WTC11 (cell line): Measurements from ENCODE around the gene UCK1. TPM values are rescaled to one million over a fixed set of nuclear protein-coding genes. Genes with fewer than 3 reads are reported as not detected.
A peak's percentile ranks its signal among the peaks of the same experiment; 100 is the strongest.

Experiments
- ATAC-seq: fragments of 200-7000 bp; cut with Tn5 transposase; 2 replicates; pipeline ENCODE4 v1.10.0; 2021; ENCODE audit warnings: mild to moderate bottlenecking, moderate library complexity
- CTCF ChIA-PET: fragments of 300-600 bp; sonication (Branson Sonifier 250); formaldehyde crosslinking; loops from one replicate; lab custom pipeline; 2021; ENCODE audit warnings: antibody characterized with exemption; lab: Charles Lee
- POLR2A ChIA-PET: fragments of 350-600 bp; sonication (Branson Sonifier 250); formaldehyde crosslinking; loops from one replicate; lab custom pipeline; 2021; ENCODE audit warnings: antibody characterized with exemption; lab: Charles Lee
- DNase-seq: peaks from one replicate; pipeline ENCODE4 v3.0.0; 2021; ENCODE audit warnings: low spot score
- H3K27ac Mint-ChIP-seq: 2 replicates; pipeline ENCODE4 v1.8.0; 2021; ENCODE audit warnings: mixed read lengths
- H3K27me3 Mint-ChIP-seq: 2 replicates; pipeline ENCODE4 v1.8.0; 2021; ENCODE audit warnings: low read depth, mild to moderate bottlenecking, moderate library complexity, mixed read lengths
- H3K36me3 Mint-ChIP-seq: 2 replicates; pipeline ENCODE4 v1.8.0; 2021; ENCODE audit warnings: mixed read lengths
- H3K4me1 Mint-ChIP-seq: 2 replicates; pipeline ENCODE4 v1.8.0; 2022; ENCODE audit warnings: mixed read lengths
- H3K4me3 Mint-ChIP-seq: 2 replicates; pipeline ENCODE4 v1.8.0; 2021; ENCODE audit warnings: mild to moderate bottlenecking, moderate library complexity, mixed read lengths
- H3K9me3 Mint-ChIP-seq: 2 replicates; pipeline ENCODE4 v1.8.0; 2021; ENCODE audit warnings: mixed read lengths
- E2F1 ChIP-seq: sonication (generic); formaldehyde crosslinking; IDR thresholded peaks from 2 replicates; pipeline ENCODE4 v1.8.0; 2022; ENCODE audit warnings: mild to moderate bottlenecking, missing genetic modification reagents
- FOXJ3 ChIP-seq: sonication (generic); formaldehyde crosslinking; IDR thresholded peaks from 2 replicates; pipeline ENCODE4 v1.9.0; 2021; ENCODE audit warnings: missing genetic modification reagents, mild to moderate bottlenecking, borderline replicate concordance
- FOXK1 ChIP-seq: sonication (generic); formaldehyde crosslinking; IDR thresholded peaks from 2 replicates; pipeline ENCODE4 v1.8.0; 2022; ENCODE audit warnings: mild to moderate bottlenecking, moderate library complexity, missing genetic modification reagents
- FOXP1 ChIP-seq: sonication (generic); formaldehyde crosslinking; IDR thresholded peaks from 2 replicates; pipeline ENCODE4 v1.8.0; 2022; ENCODE audit warnings: missing genetic modification reagents, mild to moderate bottlenecking, moderate library complexity, borderline replicate concordance
- KAT7 ChIP-seq: sonication (generic); formaldehyde crosslinking; IDR thresholded peaks from 2 replicates; pipeline ENCODE4 v1.8.1; 2023; ENCODE audit warnings: missing genetic modification reagents, mild to moderate bottlenecking, borderline replicate concordance
- NFE2L1 ChIP-seq: sonication (generic); formaldehyde crosslinking; IDR thresholded peaks from 2 replicates; pipeline ENCODE4 v1.8.1; 2023; ENCODE audit warnings: missing genetic modification reagents
- NFYB ChIP-seq: sonication (generic); formaldehyde crosslinking; conservative IDR thresholded peaks from 2 replicates; pipeline ENCODE4 v1.8.0; 2022; ENCODE audit warnings: low read depth, missing genetic modification reagents
- NR2C2 ChIP-seq: sonication (generic); formaldehyde crosslinking; IDR thresholded peaks from 2 replicates; pipeline ENCODE4 v1.8.0; 2022; ENCODE audit warnings: mild to moderate bottlenecking, missing genetic modification reagents
- RORB ChIP-seq: fragments of 250-450 bp; sonication (Bioruptor Pico); IDR thresholded peaks from 2 replicates; pipeline ENCODE4 v1.9.0; 2021; ENCODE audit warnings: mild to moderate bottlenecking
- SMAD3 ChIP-seq: sonication (generic); formaldehyde crosslinking; IDR thresholded peaks from 2 replicates; pipeline ENCODE4 v1.8.0; 2022; ENCODE audit warnings: missing genetic modification reagents, mild to moderate bottlenecking, borderline replicate concordance
- SOX15 ChIP-seq: fragments of 250-450 bp; sonication (Bioruptor Pico); IDR thresholded peaks from 2 replicates; pipeline ENCODE4 v1.9.0; 2021; ENCODE audit warnings: mild to moderate bottlenecking
- TCF7 ChIP-seq: sonication (generic); formaldehyde crosslinking; IDR thresholded peaks from 2 replicates; pipeline ENCODE4 v1.8.0; 2022; ENCODE audit warnings: mild to moderate bottlenecking, low read depth, missing genetic modification reagents, moderate library complexity
- ZSCAN18 ChIP-seq: fragments of 250-450 bp; sonication (Bioruptor Pico); IDR thresholded peaks from 2 replicates; pipeline ENCODE4 v2.1.2; 2022; ENCODE audit warnings: mild to moderate bottlenecking, moderate library complexity
- total RNA-seq: library from RNA; stranded (reverse); gene quantifications from 3 replicates; pipeline ENCODE4 v1.2.3, GENCODE V29; 2021
- TF ChIP-seq, protein P1 (sequence below): sonication (generic); formaldehyde crosslinking; conservative IDR thresholded peaks from 2 replicates; pipeline ENCODE4 v1.8.1; 2023; ENCODE audit warnings: mild to moderate bottlenecking, low read depth, missing genetic modification reagents, moderate library complexity

Gene UCK1
- total RNA-seq, 1 experiment from 2014 or later: 29.6 TPM

- no peak for DNase-seq
- CTCF ChIA-PET: interaction anchor here (0.6 kb wide), 1 partner anchor 221 kb away, joined by 3 read pairs; no protein-coding TSS in a partner anchor
- POLR2A ChIA-PET: interaction anchor here (0.6 to 0.8 kb wide), 2 partner anchors 41 to 449 kb away, joined by 3 read pairs; no protein-coding TSS in a partner anchor
- H3K4me1 Mint-ChIP-seq: peaks cover 16% of the 10 kb centered on the region
- H3K36me3 Mint-ChIP-seq: peaks cover 49% of the 10 kb centered on the region
- no peak overlapping the region for H3K4me3 Mint-ChIP-seq
- H3K9me3 Mint-ChIP-seq: no peaks in the 10 kb centered on the region
- H3K27ac Mint-ChIP-seq: peak overlapping the region; percentile 60
- no peak for ATAC-seq
- TF ChIP-seq FOXJ3 (CRISPR knock-in tag) (no peak), SMAD3 (no peak), KAT7 (CRISPR knock-in tag) (no peak), FOXP1 (CRISPR knock-in tag) (no peak), E2F1 (CRISPR knock-in tag) (no peak), FOXK1 (CRISPR knock-in tag) (no peak), NFYB (no peak)
- TF ChIP-seq, protein P1, sequence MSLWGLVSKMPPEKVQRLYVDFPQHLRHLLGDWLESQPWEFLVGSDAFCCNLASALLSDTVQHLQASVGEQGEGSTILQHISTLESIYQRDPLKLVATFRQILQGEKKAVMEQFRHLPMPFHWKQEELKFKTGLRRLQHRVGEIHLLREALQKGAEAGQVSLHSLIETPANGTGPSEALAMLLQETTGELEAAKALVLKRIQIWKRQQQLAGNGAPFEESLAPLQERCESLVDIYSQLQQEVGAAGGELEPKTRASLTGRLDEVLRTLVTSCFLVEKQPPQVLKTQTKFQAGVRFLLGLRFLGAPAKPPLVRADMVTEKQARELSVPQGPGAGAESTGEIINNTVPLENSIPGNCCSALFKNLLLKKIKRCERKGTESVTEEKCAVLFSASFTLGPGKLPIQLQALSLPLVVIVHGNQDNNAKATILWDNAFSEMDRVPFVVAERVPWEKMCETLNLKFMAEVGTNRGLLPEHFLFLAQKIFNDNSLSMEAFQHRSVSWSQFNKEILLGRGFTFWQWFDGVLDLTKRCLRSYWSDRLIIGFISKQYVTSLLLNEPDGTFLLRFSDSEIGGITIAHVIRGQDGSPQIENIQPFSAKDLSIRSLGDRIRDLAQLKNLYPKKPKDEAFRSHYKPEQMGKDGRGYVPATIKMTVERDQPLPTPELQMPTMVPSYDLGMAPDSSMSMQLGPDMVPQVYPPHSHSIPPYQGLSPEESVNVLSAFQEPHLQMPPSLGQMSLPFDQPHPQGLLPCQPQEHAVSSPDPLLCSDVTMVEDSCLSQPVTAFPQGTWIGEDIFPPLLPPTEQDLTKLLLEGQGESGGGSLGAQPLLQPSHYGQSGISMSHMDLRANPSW (CRISPR knock-in tag): no peak
- H3K27me3 Mint-ChIP-seq: peaks cover 8% of the 10 kb centered on the region
Observed at GRCh38 chr9:131499254-131499767, 31.8 kb downstream of the UCK1 start.

DNA sequence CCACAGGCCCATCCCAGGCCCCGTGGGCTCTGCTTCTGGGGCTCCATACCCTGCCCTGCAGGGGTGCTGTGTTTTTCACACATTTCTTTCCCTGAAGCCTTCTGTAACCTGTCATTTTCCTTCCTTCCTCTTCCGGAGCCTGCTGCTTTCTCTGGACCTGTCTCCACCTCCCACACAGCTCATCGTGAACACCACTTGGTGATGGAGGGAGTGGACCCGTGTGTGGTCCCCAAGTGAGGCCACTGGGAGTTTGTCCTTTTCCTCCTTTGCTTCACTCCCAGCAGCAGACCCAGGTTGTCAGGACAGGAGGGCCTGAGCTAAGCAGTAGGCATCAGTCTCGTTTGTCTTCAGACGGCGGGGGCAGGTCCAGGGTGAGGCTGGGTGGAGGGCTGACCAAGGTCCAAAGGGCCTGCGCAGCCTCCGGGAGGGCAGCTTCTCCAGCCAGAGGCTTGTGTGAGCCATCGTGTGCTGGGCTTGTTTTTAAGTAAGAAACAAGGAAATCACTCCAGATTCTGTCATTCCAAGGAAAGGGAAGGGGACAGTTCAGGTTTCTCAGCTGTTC lies 34.1 kb downstream of the UCK1 start:
- Mint-ChIP-seq H3K4me3 (no peak overlapping the region), H3K36me3 (peaks cover 73% of the 10 kb centered on the region), H3K9me3 (no peaks in the 10 kb centered on the region), H3K4me1 (0 out of 2 replicates have a peak, but pooled peaks cover 5% of the 10 kb centered on the region), H3K27ac (no peak overlapping the region), H3K27me3 (no peaks in the 10 kb centered on the region)
- DNase-seq (no peak), ATAC-seq (no peak)
- no peak for TF ChIP-seq NR2C2 (CRISPR knock-in tag)
- no peak for TF ChIP-seq NFE2L1 (CRISPR knock-in tag)
- TF ChIP-seq RORB (CRISPR knock-in tag): no peak
- no peak for TF ChIP-seq SOX15 (CRISPR knock-in tag)
- TF ChIP-seq, protein P1 (CRISPR knock-in tag): no peak
- TF ChIP-seq ZSCAN18 (CRISPR knock-in tag): no peak
- no peak for TF ChIP-seq TCF7 (CRISPR knock-in tag)
- ChIA-PET CTCF (interaction anchor here (1.5 kb wide), 1 partner anchor 147 kb away, joined by 4 read pairs; no protein-coding TSS in a partner anchor), POLR2A (no interaction called here)
